PC-9 (cell line): ENCODE measurements around the gene MRPS33. TPM values are rescaled to one million over a fixed set of nuclear protein-coding genes. Genes with fewer than 3 reads are reported as not detected.

Experiments used
- Bru-seq: library from RNA; stranded (reverse); fragments of 400-500 nt; gene quantifications from one replicate; lab custom pipeline; 2021; lab: Mats Ljungman, UMichigan
- BruChase-seq, 2 experiments: library from RNA; stranded (reverse); fragments of 400-500 nt; gene quantifications; one replicate each; lab custom pipeline; 2021; lab: Mats Ljungman, UMichigan
- BruUV-seq: library from RNA; stranded (reverse); fragments of 400-500 nt; replicated peaks from 2 replicates; lab custom pipeline; 2021; lab: Mats Ljungman, UMichigan
- CTCF ChIA-PET: fragments of 300-600 bp; sonication (Branson Sonifier 250); formaldehyde crosslinking; loops from one replicate; lab custom pipeline; 2022; ENCODE audit warnings: antibody characterized with exemption; lab: Charles Lee
- POLR2A ChIA-PET: fragments of 300-600 bp; sonication (Branson Sonifier 250); formaldehyde crosslinking; loops from one replicate; lab custom pipeline; 2022; ENCODE audit warnings: antibody characterized with exemption; ENCODE audit not compliant: unreplicated experiment; lab: Charles Lee
- DNase-seq, 2 experiments: peaks; one replicate each; pipeline versions ENCODE4 v3.0.0 to v3.0.0-alpha.2; 2015 to 2022; ENCODE audit warnings: mixed read lengths in 1 of 2
- H2AFZ ChIP-seq: fragments of 200-600 bp; sonication (generic); 2 replicates; pipeline ENCODE4 v1.8.1; 2017; ENCODE audit warnings: antibody characterized with exemption
- H3F3A ChIP-seq: fragments of 200-600 bp; sonication (generic); 2 replicates; pipeline ENCODE4 v1.8.1; 2017; ENCODE audit warnings: antibody characterized with exemption, mild to moderate bottlenecking, low read depth; ENCODE audit not compliant: insufficient read depth
- H3K27ac ChIP-seq: fragments of 200-600 bp; sonication (generic); 2 replicates; pipeline ENCODE4 v1.6.1; 2016; ENCODE audit warnings: mixed run types
- H3K27me3 ChIP-seq: fragments of 200-600 bp; sonication (generic); 2 replicates; pipeline ENCODE4 v1.6.1; 2016; ENCODE audit warnings: low read depth, mixed run types; ENCODE audit not compliant: insufficient read depth
- H3K36me3 ChIP-seq: fragments of 200-600 bp; sonication (generic); 2 replicates; pipeline ENCODE4 v1.6.1; 2016; ENCODE audit warnings: low read depth, mixed run types
- H3K4me1 ChIP-seq: fragments of 200-600 bp; sonication (generic); replicated peaks from 2 replicates; pipeline ENCODE4 v1.6.1; 2016; ENCODE audit warnings: mixed run types; ENCODE audit not compliant: insufficient read depth
- H3K4me2 ChIP-seq: fragments of 200-600 bp; sonication (generic); 2 replicates; pipeline ENCODE4 v1.6.1; 2017; ENCODE audit warnings: mixed run types
- H3K4me3 ChIP-seq: fragments of 200-600 bp; sonication (generic); 2 replicates; pipeline ENCODE4 v1.6.1; 2016; ENCODE audit warnings: mixed run types
- H3K79me2 ChIP-seq: fragments of 200-600 bp; sonication (generic); 2 replicates; pipeline ENCODE4 v1.6.1; 2017; ENCODE audit warnings: low read depth, mixed run types
- H3K9me2 ChIP-seq: fragments of 200-600 bp; sonication (generic); 2 replicates; pipeline ENCODE4 v1.8.1; 2017; ENCODE audit warnings: mild to moderate bottlenecking; ENCODE audit not compliant: insufficient read depth
- H3K9me3 ChIP-seq: fragments of 200-600 bp; sonication (generic); 2 replicates; pipeline ENCODE4 v1.8.1; 2016; ENCODE audit warnings: low read depth; ENCODE audit not compliant: insufficient read depth
- H4K20me1 ChIP-seq: fragments of 200-600 bp; sonication (generic); 2 replicates; pipeline ENCODE4 v1.8.1; 2017; ENCODE audit not compliant: insufficient read depth
- EZH2 ChIP-seq: fragments of 200-600 bp; sonication (generic); IDR thresholded peaks from 2 replicates; pipeline ENCODE4 v1.8.0; 2017; ENCODE audit warnings: antibody characterized with exemption, low read depth
- intact Hi-C: fragments of 100-400 bp; cut with micrococcal nuclease; formaldehyde crosslinking; loops from one replicate; pipeline ENCODE4 v1.10.0; 2022; ENCODE audit not compliant: unreplicated experiment
- long read RNA-seq: library from polyadenylated mRNA; stranded (forward); transcript quantifications from one replicate; pipeline ENCODE4 v2.0.0, GENCODE V29; 2022
- total RNA-seq: library from RNA; stranded (reverse); gene quantifications from 2 replicates; pipeline ENCODE4 v1.2.3, GENCODE V29; 2021
- TF ChIP-seq, protein P1 (sequence below): fragments of 200-600 bp; sonication (generic); conservative IDR thresholded peaks from 2 replicates; pipeline ENCODE4 v1.6.1; 2017; ENCODE audit warnings: mixed run types, antibody characterized with exemption, mild to moderate bottlenecking, moderate library complexity

Gene MRPS33
- 70.8 and 84.4 TPM in 2 replicates for total RNA-seq
- Bru-seq, nascent RNA, result percentile 78 among the genes with signal in this experiment
- BruChase-seq, experiment 1, labeled RNA remaining after a 2-hour chase, result percentile 59 among the genes with signal in this experiment
- percentile 77 among the genes with signal in this experiment for BruChase-seq, experiment 2, labeled RNA remaining after a 6-hour chase
- long read RNA-seq, full-length matches to known transcripts, result 126 of 136 reads
- long read RNA-seq, partial matches to known transcripts, result 5 of 136 reads
- long read RNA-seq, other reads (novel, unspliced or antisense), result 5 of 136 reads

DNA sequence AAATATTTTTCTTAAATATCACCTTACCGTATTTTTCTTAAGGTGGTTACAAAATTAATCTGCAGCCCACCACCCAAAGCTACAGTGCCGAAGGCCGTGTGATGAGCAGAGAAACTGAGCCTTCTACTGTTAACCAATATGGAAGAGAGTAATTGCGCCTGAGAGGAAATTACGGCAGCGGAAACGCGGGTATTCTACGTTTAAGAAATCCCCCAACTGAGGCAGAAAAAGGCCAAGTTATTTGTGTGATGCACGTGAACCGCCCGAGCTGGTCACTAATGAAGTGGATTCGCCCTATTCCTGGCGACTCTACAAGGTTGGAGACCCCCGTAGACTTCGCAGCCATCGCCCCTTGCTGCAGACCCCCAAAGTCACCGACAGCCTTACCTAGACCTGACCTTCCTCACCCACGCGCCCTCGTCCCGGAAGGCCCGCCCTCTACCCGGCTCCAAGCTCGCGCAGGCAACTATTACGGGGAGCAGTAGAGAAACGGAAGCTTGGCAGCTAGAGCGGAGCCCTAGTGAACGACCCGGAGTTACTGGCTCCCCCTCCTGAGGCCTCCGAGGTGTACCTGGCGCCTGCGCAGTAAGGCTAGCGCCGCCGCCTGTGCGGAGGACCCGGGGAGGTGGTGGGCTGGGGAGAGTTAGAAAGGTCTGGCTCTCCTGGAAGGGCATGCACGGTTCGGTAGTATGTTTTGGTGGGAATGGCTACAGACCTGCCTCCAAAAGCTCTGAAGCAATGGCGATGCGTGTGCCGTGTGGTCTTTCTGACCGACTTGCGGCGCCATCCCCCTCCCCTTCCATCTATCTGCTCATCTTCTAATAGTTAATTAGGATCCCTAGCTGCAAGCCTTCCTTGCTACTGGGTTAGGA, at the start of gene MRPS33:
Gene MRPS33, minus strand, starts transcription at position 429 of the 872 bp plus-strand sequence. CDS start 4,319 bp downstream, outside the sequence.
- Histone ChIP-seq H3K4me3 (peak within 1 kb of the TSS; percentile 91), H3K79me2 (peaks cover 32% of the 10 kb centered on the region), H3K27me3 (peaks cover 23% of the 10 kb centered on the region; the same call in 1 of the 2 replicates), H3F3A (no peaks in the 10 kb centered on the region; the same call in 1 of the 2 replicates), H3K36me3 (no peaks in the 10 kb centered on the region), H3K4me1 (peaks cover 16% of the 10 kb centered on the region), H2AFZ (peak within 1 kb of the TSS; percentile 94), H3K4me2 (peak within 1 kb of the TSS; percentile 83), H3K27ac (peak within 1 kb of the TSS; percentile 42), H4K20me1 (no peaks in the 10 kb centered on the region), H3K9me3 (no peaks in the 10 kb centered on the region), H3K9me2 (no peaks in the 10 kb centered on the region)
- BruUV-seq, result TSS peak; percentile 68
- DNase-seq, result peak; percentile 93 to 94
- intact Hi-C loops, result loop anchor here (1.0 to 10.0 kb wide), 9 partner anchors 90 to 773 kb away; partner anchors contain the start of genes ADCK2, BRAF, MKRN1 and RAB19
- ChIA-PET POLR2A (interaction anchor here (0.6 to 0.7 kb wide), 5 partner anchors 83 to 1658 kb away, joined by 3 to 5 read pairs (median 4); partner anchors contain the start of gene SSBP1), CTCF (interaction anchor here (0.5 to 2.2 kb wide), 6 partner anchors 204 to 537 kb away, joined by 3 to 10 read pairs (median 5); no protein-coding TSS in a partner anchor)
- no peak for TF ChIP-seq EZH2
- TF ChIP-seq, protein P1, sequence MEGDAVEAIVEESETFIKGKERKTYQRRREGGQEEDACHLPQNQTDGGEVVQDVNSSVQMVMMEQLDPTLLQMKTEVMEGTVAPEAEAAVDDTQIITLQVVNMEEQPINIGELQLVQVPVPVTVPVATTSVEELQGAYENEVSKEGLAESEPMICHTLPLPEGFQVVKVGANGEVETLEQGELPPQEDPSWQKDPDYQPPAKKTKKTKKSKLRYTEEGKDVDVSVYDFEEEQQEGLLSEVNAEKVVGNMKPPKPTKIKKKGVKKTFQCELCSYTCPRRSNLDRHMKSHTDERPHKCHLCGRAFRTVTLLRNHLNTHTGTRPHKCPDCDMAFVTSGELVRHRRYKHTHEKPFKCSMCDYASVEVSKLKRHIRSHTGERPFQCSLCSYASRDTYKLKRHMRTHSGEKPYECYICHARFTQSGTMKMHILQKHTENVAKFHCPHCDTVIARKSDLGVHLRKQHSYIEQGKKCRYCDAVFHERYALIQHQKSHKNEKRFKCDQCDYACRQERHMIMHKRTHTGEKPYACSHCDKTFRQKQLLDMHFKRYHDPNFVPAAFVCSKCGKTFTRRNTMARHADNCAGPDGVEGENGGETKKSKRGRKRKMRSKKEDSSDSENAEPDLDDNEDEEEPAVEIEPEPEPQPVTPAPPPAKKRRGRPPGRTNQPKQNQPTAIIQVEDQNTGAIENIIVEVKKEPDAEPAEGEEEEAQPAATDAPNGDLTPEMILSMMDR, result peak; percentile 43; the same call in 1 of the 2 replicates

DNA sequence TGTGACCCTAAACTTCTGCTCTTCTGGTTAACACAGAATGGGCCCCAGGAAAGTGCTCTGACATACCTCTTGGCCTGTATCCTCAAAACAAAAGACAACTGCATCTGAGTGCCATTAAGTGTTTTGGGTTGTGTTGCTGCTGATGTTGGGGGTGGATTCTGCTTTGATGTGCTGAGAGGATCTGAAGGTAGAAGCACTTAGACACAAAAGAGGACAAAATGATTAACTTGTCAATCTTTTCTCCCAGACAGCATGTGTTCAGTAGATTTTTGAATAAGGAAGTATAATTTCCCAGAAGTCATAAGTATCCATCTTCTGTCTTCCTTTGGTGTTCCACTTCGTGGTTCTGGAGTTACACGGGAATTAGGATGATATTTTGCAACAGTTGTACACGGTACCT, 43.0 kb upstream of the MRPS33 start:
- TF ChIP-seq EZH2, result no peak
- TF ChIP-seq, protein P1, result no peak
- H3K9me3 ChIP-seq, result 0 out of 2 replicates have a peak, but pooled peaks cover 3% of the 10 kb centered on the region
- H3F3A ChIP-seq, result no peaks in the 10 kb centered on the region
- POLR2A ChIA-PET, result no interaction called here
- H3K27ac ChIP-seq, result no peak overlapping the region
- CTCF ChIA-PET, result no interaction called here
- no peaks in the 10 kb centered on the region for H3K4me1 ChIP-seq
- no peaks in the 10 kb centered on the region for H4K20me1 ChIP-seq
- DNase-seq, result no peak
- peaks cover 57% of the 10 kb centered on the region for H3K27me3 ChIP-seq
- no peaks in the 10 kb centered on the region for H3K9me2 ChIP-seq
- H3K4me3 ChIP-seq, result no peak overlapping the region
- intact Hi-C loops, result no loop called here
- H2AFZ ChIP-seq, result no peak overlapping the region
- no peak overlapping the region for H3K4me2 ChIP-seq
- no peaks in the 10 kb centered on the region for H3K36me3 ChIP-seq
- H3K79me2 ChIP-seq, result no peaks in the 10 kb centered on the region
- no TSS peak for BruUV-seq

DNA sequence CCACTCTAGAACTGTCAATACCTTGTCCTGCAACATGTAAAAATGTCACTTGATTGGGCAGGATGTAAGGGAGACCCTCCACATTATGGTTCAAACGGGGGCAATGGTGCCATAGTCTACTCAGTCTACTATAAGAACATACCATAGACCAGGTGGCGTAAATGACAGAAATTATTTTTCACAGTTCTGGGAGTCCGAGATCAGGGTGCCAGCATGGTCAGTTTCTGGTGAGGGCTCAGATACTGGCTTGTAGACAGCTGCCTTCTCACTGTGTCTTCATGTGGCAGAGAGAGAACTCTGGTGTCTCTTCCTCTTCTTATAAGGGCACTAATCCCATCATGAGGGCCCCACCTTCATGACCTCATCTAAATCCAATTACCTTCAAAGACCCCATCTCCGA, 40.4 kb upstream of the MRPS33 start:
- no TSS peak for BruUV-seq
- no peaks in the 10 kb centered on the region for H3K9me2 ChIP-seq
- peaks cover 66% of the 10 kb centered on the region for H3K27me3 ChIP-seq
- intact Hi-C loops, result no loop called here
- no peaks in the 10 kb centered on the region for H3F3A ChIP-seq
- no peaks in the 10 kb centered on the region for H3K36me3 ChIP-seq
- no peaks in the 10 kb centered on the region for H3K4me1 ChIP-seq
- TF ChIP-seq EZH2, result no peak
- TF ChIP-seq, protein P1, result no peak
- no peak for DNase-seq
- no peak overlapping the region for H3K4me3 ChIP-seq
- no peaks in the 10 kb centered on the region for H3K9me3 ChIP-seq
- no peak overlapping the region for H3K27ac ChIP-seq
- H3K4me2 ChIP-seq, result no peak overlapping the region
- H3K79me2 ChIP-seq, result no peaks in the 10 kb centered on the region
- CTCF ChIA-PET, result no interaction called here
- no peak overlapping the region for H2AFZ ChIP-seq
- no peaks in the 10 kb centered on the region for H4K20me1 ChIP-seq
- POLR2A ChIA-PET, result no interaction called here
